SK-N-MC (cell line): Measurements from ENCODE around the gene PRPS2.

Experiments
- DNase-seq: peaks from one replicate; pipeline ENCODE4 v3.0.0-alpha.2; 2011; ENCODE audit warnings: low read depth, low spot score
- H3K27ac ChIP-seq: fragments of 200-600 bp; sonication (generic); 2 replicates; pipeline ENCODE4 v1.5.1; 2016; ENCODE audit warnings: mixed run types
- H3K36me3 ChIP-seq: fragments of 200-600 bp; sonication (generic); 2 replicates; pipeline ENCODE4 v1.6.1; 2017; ENCODE audit warnings: antibody characterized with exemption, low read length, mixed read lengths; ENCODE audit not compliant: insufficient read depth
- H3K4me3 ChIP-seq: fragments of 200-600 bp; sonication (generic); 2 replicates; pipeline ENCODE4 v1.5.1; 2016
- H3K9ac ChIP-seq: fragments of 200-600 bp; sonication (generic); 2 replicates; pipeline ENCODE4 v1.8.0; 2017; ENCODE audit warnings: mixed run types, mixed read lengths; ENCODE audit not compliant: insufficient read length
- H3K9me3 ChIP-seq: fragments of 200-600 bp; sonication (generic); 2 replicates; pipeline ENCODE4 v1.6.1; 2017; ENCODE audit warnings: low read depth, mild to moderate bottlenecking, antibody characterized with exemption, low read length, moderate library complexity, mixed read lengths
- EZH2 ChIP-seq: fragments of 200-600 bp; sonication (generic); IDR thresholded peaks from one replicate; pipeline ENCODE4 v1.6.1; 2017; ENCODE audit warnings: antibody characterized with exemption
- FOXP2 ChIP-seq: optimal IDR thresholded peaks from 2 replicates; pipeline ENCODE3; 2011; ENCODE audit warnings: mild to moderate bottlenecking, moderate library complexity; ENCODE audit not compliant: insufficient read depth; ENCODE audit errors: extremely low read length, control extremely low read depth
- POLR2AphosphoS5 ChIP-seq: IDR thresholded peaks from 2 replicates; pipeline ENCODE4 v1.6.1; 2012; ENCODE audit warnings: mild to moderate bottlenecking, low read depth, low read length, borderline replicate concordance

The PRPS2 gene

DNA sequence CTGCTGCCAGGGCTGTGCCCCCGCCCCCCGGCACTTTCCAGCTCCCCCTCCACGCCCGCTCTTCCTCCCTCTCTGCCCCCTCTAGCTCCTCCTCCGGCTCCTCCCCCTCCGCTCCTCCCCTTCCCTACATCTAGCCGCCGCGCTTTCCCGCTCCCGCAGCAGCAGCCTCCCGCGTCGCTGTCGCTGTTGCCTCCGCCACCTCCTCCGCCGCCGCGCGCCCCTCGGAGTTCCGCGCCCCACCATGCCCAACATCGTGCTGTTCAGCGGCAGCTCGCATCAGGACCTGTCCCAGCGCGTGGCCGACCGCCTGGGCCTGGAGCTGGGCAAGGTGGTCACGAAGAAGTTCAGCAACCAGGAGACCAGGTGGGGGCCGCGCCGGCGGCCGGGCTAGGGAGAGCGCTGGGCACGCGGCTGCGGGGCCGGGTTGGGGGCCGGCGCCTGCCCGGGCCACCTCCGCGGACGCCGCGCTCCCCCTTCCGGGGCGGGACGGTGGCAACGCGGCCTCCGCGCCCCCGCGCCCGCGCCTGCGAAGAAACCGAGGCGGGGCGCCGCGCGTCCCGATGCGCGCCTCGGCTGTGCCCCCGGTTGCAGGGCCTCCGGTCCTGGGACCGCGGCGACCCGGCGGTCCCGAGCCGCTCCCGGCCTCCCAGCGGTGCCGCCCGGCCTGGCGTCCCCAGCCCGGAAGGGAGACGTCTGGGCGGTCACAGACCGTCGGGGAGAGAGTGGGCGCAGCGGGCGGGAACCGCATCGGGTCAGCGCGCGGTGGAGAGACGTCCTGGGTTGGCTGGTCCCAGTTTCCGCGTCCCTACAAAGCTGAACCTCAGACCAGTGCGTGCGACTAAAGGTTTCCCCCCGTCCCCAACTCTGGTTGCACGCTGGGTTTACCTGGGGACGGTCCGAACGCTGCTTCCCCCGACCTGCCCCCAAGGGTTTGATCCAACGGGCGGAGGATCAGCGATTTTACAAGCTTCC lies at the start of gene PRPS2:
PRPS2 (plus strand) TSS at position 156 of the 972 bp plus-strand sequence; CDS start at position 242, 86 bp downstream.
- TF ChIP-seq EZH2 = no peak
- peak; percentile 59; the same call in 1 of the 2 replicates for TF ChIP-seq POLR2AphosphoS5
- TF ChIP-seq FOXP2 = no peak
- no peak for DNase-seq
- Histone ChIP-seq H3K4me3 (peak within 1 kb of the TSS; percentile 78), H3K9ac (peak within 1 kb of the TSS; percentile 64), H3K9me3 (no peaks in the 10 kb centered on the region), H3K36me3 (no peaks in the 10 kb centered on the region), H3K27ac (no peak within 1 kb of the TSS)

DNA sequence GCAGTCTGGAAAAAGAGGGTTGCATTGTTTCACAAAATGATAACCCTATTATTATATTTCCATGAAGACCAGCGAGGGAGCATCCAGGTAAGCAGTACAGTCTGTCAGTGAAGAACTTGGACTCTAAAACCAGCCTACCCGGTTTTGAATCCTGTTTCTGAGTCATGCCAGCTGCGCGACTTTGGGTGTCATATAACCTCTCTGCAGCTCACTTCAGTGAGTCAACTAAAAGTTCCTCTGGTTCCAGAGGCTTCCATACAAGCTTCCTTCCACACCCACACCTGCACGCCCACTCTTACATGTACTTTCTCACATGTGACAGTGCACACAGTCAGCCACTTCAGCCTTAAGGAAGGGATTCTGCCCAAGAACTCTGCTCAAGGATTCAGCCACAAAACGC lies 49.8 kb upstream of the PRPS2 start:
- no peak overlapping the region for H3K4me3 ChIP-seq
- no peak overlapping the region for H3K27ac ChIP-seq
- no peak for TF ChIP-seq POLR2AphosphoS5
- H3K36me3 ChIP-seq = no peaks in the 10 kb centered on the region
- DNase-seq = no peak
- no peak overlapping the region for H3K9ac ChIP-seq
- H3K9me3 ChIP-seq = no peaks in the 10 kb centered on the region

DNA sequence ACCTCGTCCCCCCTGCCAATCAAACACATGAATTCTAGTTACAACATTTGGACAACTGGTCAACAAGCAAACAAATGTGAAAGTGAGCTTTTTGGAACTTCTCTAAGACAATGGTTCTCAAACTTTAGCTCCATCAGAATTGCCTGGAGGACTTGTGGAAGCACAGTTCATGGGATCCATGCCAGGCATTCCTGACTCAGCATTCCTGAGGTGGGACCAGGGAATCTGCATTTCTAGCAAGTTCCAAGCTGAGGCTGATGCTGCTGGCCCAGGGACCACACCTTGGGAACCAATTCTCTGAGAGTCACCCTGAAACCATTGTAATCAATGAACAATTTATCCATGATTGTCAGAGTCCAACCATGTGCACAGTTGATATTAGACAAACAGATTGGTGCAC lies 43.8 kb upstream of the PRPS2 start:
- Histone ChIP-seq H3K9ac (no peak overlapping the region), H3K9me3 (no peaks in the 10 kb centered on the region), H3K36me3 (no peaks in the 10 kb centered on the region), H3K27ac (no peak overlapping the region), H3K4me3 (no peak overlapping the region)
- TF ChIP-seq POLR2AphosphoS5 = no peak
- no peak for TF ChIP-seq EZH2
- no peak for TF ChIP-seq FOXP2
- no peak for DNase-seq

DNA sequence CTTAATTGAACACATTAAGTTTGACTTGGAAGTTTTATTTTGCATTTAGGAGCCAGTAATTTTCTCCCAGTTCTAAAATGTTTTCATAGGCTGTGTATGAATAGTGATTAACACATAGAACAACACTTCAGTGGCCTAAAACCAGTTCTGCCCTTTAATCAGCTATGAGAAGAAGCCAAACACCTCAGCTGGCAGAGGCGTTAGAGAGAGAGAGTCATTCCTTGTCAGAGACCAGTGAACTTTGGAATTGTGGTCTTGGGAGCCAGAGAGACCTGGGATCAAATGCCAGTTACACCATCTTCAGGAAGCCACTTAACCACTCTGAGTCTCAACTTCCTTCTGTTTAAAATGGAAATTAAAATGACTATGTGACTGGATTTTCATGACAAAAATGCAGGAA lies 39.3 kb upstream of the PRPS2 start:
- no peak overlapping the region for H3K27ac ChIP-seq
- DNase-seq = no peak
- no peak overlapping the region for H3K4me3 ChIP-seq
- H3K9me3 ChIP-seq = no peaks in the 10 kb centered on the region
- no peaks in the 10 kb centered on the region for H3K36me3 ChIP-seq
- no peak overlapping the region for H3K9ac ChIP-seq
- no peak for TF ChIP-seq POLR2AphosphoS5
- TF ChIP-seq FOXP2 = no peak
- no peak for TF ChIP-seq EZH2

DNA sequence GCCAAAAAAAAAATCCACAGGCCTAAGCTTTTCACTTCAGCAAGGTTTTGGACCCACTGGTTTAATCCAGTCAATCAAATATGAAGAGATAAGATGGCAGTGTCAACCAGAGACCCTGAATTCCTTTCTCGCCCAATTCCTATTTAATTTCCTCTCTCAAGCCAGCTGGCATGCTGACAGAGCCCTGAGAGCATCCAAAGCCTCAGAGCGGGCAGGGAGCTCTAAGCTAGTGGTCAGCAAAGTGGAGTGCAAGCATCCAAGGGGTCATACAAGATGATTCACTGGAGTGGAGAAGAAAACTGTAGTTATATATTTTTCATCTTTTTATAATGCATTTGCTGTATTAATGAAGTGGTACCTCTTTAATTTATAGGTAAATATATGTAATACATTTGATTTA lies 37.8 kb upstream of the PRPS2 start:
- DNase-seq = no peak
- no peak for TF ChIP-seq FOXP2
- TF ChIP-seq EZH2 = no peak
- TF ChIP-seq POLR2AphosphoS5 = no peak

DNA sequence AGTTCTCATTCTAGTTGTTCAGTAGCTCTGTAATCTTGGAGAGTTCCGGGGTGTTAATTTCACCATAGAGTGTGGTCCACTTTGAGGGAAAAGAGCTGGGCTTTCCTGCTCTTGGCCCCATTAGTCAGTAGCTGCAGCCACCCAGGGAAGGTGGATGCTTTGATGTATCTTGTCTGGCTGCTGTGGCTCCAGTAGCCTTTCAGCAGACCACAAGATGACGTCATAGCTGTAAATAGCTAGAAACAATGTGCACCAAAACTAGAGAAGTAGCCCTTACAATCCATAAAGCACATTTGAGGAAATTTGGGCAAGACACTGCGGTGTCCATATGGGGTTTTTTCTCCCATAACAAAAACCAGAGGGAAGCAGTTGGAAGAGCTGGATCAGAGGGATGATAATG lies 32.9 kb upstream of the PRPS2 start:
- no peaks in the 10 kb centered on the region for H3K9me3 ChIP-seq
- no peak overlapping the region for H3K4me3 ChIP-seq
- H3K9ac ChIP-seq = no peak overlapping the region
- no peaks in the 10 kb centered on the region for H3K36me3 ChIP-seq
- H3K27ac ChIP-seq = no peak overlapping the region
- no peak for DNase-seq
- no peak for TF ChIP-seq FOXP2
- TF ChIP-seq EZH2 = no peak
- TF ChIP-seq POLR2AphosphoS5 = no peak

More for the DNA sequence above, 37.8 kb upstream of the PRPS2 start:
- Histone ChIP-seq H3K36me3 (no peaks in the 10 kb centered on the region), H3K27ac (no peak overlapping the region), H3K9ac (no peak overlapping the region), H3K4me3 (no peak overlapping the region), H3K9me3 (no peaks in the 10 kb centered on the region)

DNA sequence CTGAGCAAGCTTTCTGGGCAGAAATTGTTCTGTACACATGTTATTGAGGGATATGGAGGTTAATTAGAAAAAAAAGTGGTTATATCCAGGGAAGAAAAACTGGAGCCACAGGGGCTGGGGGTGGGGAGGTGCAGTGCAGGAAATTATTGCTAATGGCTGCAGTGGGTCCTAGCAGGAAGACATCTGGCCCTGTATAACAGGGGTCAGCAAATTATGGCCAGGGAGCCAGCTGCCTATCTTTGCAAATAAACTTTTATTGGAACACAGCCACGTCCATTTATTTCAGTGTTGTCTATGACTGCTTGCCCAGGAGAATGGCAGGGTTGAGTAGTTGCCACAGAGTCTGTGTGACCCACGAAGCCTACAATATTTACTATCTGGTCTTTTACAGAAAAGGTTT lies 23.4 kb upstream of the PRPS2 start:
- Histone ChIP-seq H3K9me3 (no peaks in the 10 kb centered on the region), H3K9ac (no peak overlapping the region), H3K27ac (no peak overlapping the region), H3K4me3 (no peak overlapping the region), H3K36me3 (no peaks in the 10 kb centered on the region)
- TF ChIP-seq EZH2 (no peak), FOXP2 (no peak), POLR2AphosphoS5 (no peak)
- DNase-seq = no peak

DNA sequence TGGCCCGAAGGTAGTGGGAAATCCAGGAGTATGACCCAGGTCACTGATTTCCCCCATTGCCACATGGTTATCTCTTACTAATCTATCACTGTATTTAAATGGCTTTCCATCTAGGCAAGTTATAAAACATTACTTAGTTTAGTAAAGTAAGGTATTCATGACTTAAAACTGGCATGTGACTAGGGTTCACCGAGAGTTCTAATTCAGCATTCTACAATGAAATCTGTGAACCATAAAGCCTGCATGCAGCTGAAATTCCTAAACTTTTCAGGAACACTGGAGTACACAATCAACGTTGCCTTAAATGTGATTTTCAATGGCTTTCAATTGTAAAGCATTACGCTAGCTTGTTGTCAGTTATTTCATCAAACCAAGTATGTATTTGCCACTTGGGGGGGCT lies 22.7 kb upstream of the PRPS2 start:
- TF ChIP-seq POLR2AphosphoS5 = no peak
- TF ChIP-seq FOXP2 = no peak
- no peak for TF ChIP-seq EZH2
- no peak overlapping the region for H3K9ac ChIP-seq
- no peaks in the 10 kb centered on the region for H3K9me3 ChIP-seq
- no peak overlapping the region for H3K4me3 ChIP-seq
- H3K36me3 ChIP-seq = no peaks in the 10 kb centered on the region
- H3K27ac ChIP-seq = no peak overlapping the region
- DNase-seq = no peak

DNA sequence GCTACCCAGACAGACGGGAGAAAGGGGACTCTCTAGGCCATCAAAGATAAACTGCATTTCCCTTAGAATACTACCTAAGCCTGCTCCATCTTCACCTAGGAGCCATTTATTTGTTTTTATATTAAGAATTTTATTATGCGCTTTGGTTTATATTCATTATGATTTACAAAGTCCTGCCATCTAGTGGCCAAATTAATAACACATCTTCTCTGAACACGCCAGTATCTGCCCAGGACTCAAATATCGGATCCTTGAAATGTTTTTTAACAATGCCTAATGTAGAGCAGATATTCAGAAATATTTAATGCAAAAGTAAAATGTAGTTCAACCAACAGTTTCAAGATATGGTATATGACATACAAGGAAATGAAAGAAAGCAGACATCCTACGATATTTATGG lies 20.8 kb upstream of the PRPS2 start:
- H3K9me3 ChIP-seq = no peaks in the 10 kb centered on the region
- TF ChIP-seq POLR2AphosphoS5 (no peak), FOXP2 (no peak)
- H3K27ac ChIP-seq = no peak overlapping the region
- H3K36me3 ChIP-seq = no peaks in the 10 kb centered on the region
- H3K4me3 ChIP-seq = no peak overlapping the region
- no peak overlapping the region for H3K9ac ChIP-seq
- no peak for DNase-seq
